Activated effector memory CD4-positive, alpha-beta T cell treated with Interleukin-2 at 50 U/mL for 16 hours (primary cell): Measurements from ENCODE around the gene JMJD1C.
"Not testable (repeated sequence)": the region's sequence is repeated elsewhere in the genome, so short reads cannot be mapped to it uniquely, and the experiment has no call there.

ENCODE experiments used
- DNase-seq: peaks from one replicate; pipeline ENCODE4 v3.0.0-alpha.2; 2020

Gene JMJD1C

GRCh38 chr10:63252095-63252762, 213.5 kb downstream of the JMJD1C start:
- no peak for DNase-seq

- DNase-seq, result no peak
Observed at GRCh38 chr10:63250032-63250431, 215.7 kb downstream of the JMJD1C start.

GRCh38 chr10:63247771-63248170, 218.0 kb downstream of the JMJD1C start:
- DNase-seq, result no peak

- no peak for DNase-seq
Observed at GRCh38 chr10:63246356-63246755, 219.4 kb downstream of the JMJD1C start.

GRCh38 chr10:63241841-63242281, 223.9 kb downstream of the JMJD1C start:
- DNase-seq, result no peak

GRCh38 chr10:63240807-63241206, 225.0 kb downstream of the JMJD1C start:
- DNase-seq, result no peak

GRCh38 chr10:63238501-63238900, 227.3 kb downstream of the JMJD1C start:
- DNase-seq, result no peak

- no peak for DNase-seq
Observed at GRCh38 chr10:63237396-63237795, 228.4 kb downstream of the JMJD1C start.

GRCh38 chr10:63236113-63236935, 229.5 kb downstream of the JMJD1C start:
- no peak for DNase-seq

GRCh38 chr10:63235136-63235535, 230.6 kb downstream of the JMJD1C start:
- not testable (repeated sequence) for DNase-seq

- no peak for DNase-seq
Observed at GRCh38 chr10:63229161-63229560, 236.6 kb downstream of the JMJD1C start.

- no peak for DNase-seq
Observed at GRCh38 chr10:63228237-63228636, 237.5 kb downstream of the JMJD1C start.

- no peak for DNase-seq
Observed at GRCh38 chr10:63227207-63227895, 238.4 kb downstream of the JMJD1C start.

GRCh38 chr10:63224241-63224640, 241.5 kb downstream of the JMJD1C start:
- no peak for DNase-seq

GRCh38 chr10:63221950-63222349, 243.8 kb downstream of the JMJD1C start:
- no peak for DNase-seq

GRCh38 chr10:63219749-63220148, 246.0 kb downstream of the JMJD1C start:
- DNase-seq, result no peak

GRCh38 chr10:63217120-63217605, 248.6 kb downstream of the JMJD1C start:
- no peak for DNase-seq

GRCh38 chr10:63214571-63214970, 251.2 kb downstream of the JMJD1C start:
- DNase-seq, result no peak

- DNase-seq, result no peak
Observed at GRCh38 chr10:63213489-63213888, 252.3 kb downstream of the JMJD1C start.

- no peak for DNase-seq
Observed at GRCh38 chr10:63210611-63211196, 255.1 kb downstream of the JMJD1C start.

GRCh38 chr10:63209705-63210104, 256.1 kb downstream of the JMJD1C start:
- no peak for DNase-seq

GRCh38 chr10:63208986-63209385, 256.8 kb downstream of the JMJD1C start:
- DNase-seq, result no peak
